ENCODE data around the gene FIBCD1.

The FIBCD1 gene

DNA sequence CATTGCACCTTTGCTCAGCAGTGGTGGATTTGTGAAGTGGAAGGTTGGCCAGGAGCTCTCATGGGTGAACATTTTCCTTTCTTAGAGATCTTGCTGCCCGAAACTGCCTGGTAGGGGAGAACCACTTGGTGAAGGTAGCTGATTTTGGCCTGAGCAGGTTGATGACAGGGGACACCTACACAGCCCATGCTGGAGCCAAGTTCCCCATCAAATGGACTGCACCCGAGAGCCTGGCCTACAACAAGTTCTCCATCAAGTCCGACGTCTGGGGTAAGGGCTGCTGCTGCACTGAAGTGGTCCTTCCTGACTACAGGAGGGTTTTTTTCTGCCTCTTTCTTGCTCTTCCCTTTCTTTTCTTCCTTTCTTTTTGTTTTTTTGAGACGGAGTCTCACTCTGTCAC lies 64.3 kb downstream of the FIBCD1 start:
- no peak for DNase-seq

DNA sequence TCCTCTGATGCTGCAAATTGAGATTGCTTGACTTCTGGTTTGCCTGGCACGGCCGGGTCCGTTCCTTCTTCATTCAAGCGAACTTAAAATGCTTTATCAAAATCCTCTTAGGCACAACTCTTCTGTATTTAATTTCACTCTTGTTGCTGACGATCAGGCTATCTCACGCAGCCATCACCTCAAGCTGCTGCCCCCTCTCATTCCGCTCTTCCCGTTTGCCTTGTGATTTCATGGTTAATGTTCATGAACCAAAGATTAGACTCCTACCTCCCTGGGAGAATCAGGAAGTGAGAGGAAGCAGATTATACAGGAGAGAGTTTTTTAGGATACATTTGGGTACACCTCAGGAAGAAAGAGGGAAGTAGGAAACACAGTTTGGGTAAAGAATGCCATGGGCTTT lies 65.1 kb downstream of the FIBCD1 start:
- no peak for DNase-seq

DNA sequence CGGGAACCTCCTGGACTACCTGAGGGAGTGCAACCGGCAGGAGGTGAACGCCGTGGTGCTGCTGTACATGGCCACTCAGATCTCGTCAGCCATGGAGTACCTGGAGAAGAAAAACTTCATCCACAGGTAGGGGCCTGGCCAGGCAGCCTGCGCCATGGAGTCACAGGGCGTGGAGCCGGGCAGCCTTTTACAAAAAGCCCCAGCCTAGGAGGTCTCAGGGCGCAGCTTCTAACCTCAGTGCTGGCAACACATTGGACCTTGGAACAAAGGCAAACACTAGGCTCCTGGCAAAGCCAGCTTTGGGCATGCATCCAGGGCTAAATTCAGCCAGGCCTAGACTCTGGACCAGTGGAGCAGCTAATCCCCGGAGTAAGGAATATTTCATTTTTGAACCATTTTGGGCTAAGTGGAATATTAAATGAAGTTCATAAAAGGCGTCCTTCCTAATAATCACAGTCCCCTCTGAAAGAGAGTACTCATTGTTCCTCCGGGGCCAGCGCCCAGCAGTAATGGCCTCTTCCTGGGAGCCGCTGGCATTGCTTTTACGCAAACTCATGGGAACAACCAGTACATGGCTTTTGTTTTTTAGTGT lies 66.0 kb downstream of the FIBCD1 start:
- peak; percentile 42 for DNase-seq

DNA sequence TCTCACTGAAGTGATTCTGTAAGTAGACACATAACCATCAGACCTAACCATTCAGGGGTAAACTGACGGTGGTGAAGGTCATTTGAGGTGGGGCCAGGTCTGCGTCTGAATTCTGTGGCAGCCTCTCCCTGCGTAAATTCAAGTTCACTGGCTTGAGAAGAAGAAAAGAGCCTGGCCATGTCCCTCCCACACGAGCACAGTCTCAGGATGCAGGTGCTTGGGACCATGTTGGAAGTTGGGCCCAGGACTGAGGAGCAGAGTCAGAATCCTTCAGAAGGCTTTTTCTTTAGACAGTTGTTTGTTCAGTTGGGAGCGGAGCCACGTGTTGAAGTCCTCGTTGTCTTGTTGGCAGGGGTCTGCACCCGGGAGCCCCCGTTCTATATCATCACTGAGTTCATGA lies 66.5 kb downstream of the FIBCD1 start:
- DNase-seq, result no peak

DNA sequence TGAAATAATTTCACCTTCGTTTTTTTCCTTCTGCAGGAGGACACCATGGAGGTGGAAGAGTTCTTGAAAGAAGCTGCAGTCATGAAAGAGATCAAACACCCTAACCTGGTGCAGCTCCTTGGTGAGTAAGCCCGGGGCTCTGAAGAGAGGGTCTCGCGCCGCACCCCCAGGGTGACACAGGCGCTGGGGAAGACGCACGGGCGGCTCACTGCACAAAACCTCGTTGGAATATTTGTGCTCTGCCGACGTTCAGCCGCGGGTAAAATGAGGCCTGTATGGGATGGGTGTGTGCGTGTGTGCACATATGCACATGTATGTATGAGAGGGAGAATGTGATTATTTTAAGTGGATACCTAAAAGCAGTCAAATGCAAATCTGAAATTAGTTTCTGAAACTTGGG lies 67.0 kb downstream of the FIBCD1 start:
- no peak for DNase-seq

DNA sequence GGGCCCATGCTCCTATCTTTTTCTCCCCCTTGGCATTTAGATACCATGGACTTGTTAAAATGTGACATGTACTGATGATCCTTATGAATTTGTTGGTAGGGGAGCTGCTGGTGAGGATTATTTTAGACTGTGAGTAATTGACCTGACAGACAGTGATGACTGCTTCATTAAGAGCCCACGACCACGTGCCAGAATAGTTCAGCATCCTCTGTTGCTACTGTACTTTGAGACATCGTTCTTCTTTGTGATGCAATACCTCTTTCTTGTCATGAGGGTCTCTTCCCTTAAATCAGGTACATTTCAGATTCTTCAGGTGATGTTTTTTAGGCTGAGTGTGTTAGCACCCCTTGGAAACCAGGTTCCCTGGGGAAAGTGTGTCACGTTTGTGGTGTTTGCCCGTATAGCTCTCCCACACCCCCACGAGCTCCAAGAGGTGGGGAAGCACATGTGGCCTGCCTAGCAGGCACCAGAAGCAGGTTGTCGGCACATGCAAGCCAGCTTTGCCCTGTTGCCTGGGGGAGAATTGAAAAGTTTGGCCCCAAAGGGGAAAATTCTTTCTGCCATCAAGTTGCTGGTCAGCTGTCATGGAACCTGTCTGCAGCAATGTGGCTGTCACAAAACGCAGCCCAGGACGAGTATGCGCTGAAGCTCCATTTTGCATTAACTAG lies 67.5 kb downstream of the FIBCD1 start:
- DNase-seq, result peak; percentile 6

DNA sequence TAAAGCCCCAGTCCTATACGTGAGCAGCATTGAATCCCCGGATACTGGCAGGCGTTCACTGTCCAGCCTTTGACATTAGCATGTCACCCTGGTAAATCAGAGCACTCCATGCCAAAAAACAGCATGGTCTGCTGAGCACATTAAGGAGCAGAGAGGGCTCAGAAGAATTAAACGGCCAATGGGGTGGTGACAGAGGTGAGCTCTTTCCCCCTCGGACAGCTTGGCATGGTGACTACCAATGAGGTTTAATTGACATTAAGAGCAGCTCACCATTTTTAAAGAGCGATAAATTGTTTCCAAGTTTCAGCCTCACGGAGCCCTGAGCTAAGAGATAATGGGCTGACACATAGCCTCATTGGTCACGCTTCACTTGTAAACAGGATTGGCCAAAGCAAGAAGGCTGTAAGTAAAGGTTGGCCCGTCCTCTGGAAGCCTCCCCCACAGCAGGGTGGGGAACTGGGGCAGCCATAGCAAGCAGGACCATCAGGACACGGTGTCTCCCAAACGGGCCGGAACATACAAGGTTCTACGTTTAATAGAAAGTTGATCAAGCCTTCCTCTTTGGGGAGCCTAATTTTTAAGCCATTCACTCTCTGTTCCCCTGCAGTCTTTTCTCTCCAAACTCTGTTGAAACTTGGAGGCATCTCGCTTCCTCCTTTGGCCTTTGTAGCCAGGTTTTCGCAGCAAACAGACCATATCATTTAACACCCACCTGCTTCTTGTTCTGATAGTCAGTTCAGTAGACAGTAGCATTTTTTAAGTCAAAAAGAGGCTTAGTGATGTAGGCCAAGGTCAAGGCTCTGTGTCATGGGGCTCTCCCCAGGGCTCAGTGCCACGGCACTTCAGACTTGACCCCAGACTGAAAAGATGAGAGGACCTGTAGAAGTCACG lies 68.3 kb downstream of the FIBCD1 start:
- peak; percentile 79 for DNase-seq

DNA sequence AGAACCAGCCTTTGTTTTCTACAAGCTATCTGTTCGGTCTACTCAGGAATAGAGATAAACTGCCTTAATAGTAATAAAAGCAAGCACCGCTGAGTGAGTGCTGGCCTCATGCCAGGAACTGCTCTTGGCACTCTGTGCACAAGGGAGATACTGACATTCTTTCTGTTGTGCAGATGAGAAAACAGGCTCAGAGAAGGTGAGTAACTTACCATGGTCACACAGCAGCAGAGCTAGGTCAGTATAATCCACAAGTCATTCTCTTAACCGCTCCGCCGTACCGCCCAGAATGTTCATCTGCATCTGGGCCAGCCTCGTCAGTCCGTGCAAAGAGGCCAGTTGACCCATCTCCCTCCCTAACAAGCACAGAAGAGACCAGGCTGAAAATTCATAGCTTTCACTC lies 69.8 kb downstream of the FIBCD1 start:
- no peak for DNase-seq

DNA sequence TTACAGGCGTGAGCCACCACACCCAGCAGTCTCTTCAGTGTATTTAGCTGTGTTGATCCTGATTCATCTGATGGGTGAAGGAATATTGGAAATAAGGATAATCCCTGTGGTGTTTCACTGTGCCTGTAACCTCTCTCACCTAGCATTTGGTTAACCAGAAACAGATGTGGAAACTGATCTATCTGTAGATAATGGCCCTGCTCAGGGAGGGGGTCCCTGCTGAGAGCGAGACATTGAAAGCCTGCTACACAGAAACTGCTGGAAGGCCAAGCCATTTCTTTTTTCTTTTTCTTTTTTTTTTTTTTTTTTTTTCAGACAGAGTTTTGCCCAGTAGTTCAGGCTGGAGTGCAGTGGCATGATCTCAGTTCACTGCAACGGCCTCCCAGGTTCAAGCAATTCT lies 70.8 kb downstream of the FIBCD1 start:
- DNase-seq, result no peak

DNA sequence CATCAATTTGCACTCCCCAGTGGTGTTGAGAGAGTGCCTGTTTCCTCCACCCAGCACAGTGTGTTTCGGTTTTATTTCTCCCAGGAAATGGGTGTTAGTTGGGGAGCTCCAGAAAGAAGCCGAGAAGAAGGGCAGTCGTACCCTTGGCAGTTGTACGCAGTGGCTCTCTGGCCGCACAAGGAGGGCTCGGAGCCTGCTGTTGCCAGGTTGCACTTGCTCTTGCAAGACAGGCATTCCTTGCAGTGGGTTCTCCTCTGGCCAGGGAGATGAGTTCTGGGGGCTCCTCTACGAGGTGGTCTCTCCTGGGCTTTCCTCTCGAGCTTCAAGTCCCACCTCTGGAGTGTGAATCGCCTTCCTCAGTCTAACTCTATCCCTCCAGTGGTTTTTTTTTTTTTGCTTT lies 71.5 kb downstream of the FIBCD1 start:
- no peak for DNase-seq

DNA sequence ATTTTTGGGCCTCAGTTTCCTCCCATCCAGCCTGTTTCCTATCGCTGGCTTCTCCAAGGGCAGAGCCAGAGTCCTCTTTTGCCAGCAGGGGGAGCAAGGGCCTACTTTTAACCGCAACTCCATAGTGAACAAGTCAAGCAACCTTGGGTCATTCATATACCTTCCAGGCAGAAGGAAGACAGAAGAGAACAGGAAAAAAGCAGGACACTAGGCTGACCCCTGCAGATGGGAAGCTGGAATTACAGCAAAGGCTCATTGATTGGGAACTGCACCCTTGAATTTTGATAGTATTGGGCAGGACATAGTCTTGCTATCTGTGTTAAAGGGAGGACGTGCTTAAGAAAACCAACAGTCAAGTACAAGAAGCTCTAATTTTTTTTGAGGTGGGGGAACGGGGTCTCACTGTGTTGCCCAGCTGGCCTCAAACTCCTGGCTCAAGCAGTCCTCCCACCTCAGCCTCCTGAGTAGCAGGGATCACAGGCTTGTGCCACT lies 72.5 kb downstream of the FIBCD1 start:
- peak; percentile 47 for DNase-seq

DNA sequence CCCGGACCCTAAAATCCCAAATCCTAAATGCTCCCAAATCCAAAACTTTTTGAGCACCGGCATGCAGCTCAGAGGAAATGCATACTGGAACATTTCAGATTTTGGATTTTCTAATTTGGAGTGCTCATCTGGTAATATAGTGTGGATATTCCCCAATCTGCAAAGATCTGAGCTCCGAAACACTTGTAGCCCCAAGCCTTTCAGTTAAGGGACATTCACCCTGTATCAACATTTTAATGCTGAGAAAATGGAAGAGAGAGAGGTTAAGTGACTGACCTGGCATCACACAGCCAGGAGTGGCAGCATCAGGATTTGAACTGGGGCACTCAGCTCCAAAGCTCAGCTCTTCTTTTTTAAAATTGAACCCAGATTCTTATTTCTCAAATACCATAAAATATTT lies 73.1 kb downstream of the FIBCD1 start:
- DNase-seq, result no peak

DNA sequence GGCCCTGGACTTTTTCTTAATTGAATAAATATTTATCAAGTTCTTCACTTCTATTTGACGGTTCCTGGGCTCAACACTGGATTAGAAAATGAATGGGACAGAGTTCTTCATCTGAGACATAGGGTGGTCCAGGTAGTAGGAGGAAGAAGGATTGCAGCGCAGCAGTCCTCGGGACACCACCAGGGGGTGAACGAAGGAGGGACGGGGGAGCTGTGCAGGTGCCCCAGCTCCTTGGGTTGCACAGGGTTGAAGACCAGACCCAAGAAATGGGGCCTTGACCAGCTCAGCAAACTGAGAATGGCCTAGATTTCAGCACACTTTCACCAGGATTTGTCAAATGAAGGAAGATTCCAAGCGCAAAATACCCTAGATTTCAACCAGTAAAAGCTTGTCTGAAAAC lies 74.5 kb downstream of the FIBCD1 start:
- DNase-seq, result no peak

DNA sequence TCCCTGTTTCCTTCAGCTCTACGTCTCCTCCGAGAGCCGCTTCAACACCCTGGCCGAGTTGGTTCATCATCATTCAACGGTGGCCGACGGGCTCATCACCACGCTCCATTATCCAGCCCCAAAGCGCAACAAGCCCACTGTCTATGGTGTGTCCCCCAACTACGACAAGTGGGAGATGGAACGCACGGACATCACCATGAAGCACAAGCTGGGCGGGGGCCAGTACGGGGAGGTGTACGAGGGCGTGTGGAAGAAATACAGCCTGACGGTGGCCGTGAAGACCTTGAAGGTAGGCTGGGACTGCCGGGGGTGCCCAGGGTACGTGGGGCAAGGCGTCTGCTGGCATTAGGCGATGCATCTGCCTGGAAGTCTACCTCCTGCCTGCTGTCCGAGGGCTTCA lies 76.3 kb downstream of the FIBCD1 start:
- DNase-seq, result no peak

DNA sequence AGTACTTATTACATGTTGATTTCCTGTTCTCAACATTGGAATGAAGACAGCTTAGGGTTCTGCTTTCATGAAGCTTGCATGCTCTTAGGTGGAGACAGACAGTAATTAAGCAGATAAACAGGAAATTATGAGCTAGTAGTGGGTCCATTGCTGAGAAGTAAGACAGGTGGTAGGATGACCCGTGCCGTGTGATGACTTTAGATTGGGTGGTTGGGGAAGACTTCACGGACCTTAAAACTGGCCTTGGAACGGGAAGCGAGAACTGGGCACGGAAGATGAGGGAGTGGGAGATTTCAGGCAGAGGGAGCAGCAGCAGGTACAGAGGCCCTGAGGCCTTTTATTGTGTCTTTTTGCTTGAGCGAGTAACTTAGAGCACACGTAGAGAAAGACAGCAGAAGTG lies 76.8 kb downstream of the FIBCD1 start:
- no peak for DNase-seq

DNA sequence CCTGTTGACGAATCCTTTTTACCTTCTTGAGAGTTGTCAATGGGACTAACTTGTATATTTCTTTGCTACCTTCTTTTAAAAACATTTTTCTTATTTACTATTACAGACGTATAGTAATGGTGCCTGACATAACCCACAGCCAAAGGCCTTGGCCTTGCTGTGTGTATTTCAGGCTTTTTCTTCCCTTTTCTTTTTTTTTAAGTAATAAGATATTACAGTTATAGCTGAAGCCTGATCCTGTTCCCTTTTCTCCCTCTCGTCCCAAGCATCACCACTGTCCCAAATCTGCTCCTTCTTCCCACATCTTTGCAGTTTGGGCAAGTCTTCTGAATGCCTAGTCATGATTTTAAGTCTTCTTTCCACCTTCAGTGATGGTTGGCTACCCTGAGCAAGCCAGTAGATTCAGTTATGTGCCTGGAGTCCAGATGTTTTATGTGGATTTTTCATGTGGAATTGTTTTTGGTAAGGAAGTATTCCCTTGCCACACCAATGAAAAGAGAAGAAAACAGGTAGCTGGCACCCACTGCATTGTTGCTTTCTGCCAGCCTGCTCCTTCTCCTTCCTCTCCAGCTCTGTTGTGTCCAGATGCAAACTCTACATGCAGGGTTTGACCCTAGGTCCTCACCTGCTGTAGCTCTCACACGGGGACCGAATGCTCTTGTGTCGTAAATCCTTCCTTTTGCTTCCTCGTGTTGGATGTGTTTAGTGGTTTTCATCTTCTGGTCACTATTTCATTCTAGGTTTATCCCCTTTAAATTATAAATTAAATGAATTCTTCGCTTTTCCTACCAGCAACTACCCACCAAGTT lies 77.5 kb downstream of the FIBCD1 start:
- DNase-seq, result no peak

DNA sequence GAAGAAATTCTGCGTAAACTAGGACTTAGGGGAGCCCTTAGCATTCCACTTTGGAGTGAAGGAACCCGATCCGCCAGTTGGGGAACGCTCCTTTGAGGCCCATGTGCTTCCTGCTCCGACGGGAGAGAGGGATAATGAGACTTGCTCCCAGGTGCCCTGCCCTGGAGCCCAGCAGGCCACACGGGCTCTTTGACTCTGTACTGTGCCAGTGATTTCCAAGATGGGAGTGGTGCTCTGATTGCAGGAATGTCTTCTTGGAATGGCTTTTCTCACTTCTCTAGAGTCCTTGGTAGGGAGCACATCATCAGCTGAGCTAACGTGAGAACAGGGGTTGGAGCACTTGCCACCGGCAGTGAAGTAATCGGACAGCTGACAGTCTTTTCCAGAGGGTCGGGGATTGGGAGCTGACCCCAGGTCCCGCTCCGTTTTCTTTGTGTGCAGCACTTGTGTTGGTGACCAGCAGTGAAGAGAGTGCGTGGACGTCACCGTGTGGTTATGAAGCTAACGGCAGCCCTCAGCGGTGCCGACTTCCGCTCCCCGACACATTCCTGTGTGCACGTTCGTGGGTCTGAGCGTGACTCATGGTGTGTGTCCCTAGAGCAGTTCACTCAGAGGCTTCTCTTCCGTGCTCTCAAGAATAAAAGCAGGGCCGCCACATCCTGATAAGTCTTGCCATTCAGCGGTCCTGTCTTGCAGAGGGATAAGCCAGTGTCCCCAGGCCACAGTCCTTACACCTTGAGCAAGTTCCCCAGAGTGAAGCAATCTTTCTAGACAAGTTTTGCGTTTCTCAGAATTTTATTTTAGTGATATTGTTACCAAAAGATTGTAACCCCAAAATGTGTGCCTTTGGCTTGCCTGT lies 78.4 kb downstream of the FIBCD1 start:
- no peak for DNase-seq

DNA sequence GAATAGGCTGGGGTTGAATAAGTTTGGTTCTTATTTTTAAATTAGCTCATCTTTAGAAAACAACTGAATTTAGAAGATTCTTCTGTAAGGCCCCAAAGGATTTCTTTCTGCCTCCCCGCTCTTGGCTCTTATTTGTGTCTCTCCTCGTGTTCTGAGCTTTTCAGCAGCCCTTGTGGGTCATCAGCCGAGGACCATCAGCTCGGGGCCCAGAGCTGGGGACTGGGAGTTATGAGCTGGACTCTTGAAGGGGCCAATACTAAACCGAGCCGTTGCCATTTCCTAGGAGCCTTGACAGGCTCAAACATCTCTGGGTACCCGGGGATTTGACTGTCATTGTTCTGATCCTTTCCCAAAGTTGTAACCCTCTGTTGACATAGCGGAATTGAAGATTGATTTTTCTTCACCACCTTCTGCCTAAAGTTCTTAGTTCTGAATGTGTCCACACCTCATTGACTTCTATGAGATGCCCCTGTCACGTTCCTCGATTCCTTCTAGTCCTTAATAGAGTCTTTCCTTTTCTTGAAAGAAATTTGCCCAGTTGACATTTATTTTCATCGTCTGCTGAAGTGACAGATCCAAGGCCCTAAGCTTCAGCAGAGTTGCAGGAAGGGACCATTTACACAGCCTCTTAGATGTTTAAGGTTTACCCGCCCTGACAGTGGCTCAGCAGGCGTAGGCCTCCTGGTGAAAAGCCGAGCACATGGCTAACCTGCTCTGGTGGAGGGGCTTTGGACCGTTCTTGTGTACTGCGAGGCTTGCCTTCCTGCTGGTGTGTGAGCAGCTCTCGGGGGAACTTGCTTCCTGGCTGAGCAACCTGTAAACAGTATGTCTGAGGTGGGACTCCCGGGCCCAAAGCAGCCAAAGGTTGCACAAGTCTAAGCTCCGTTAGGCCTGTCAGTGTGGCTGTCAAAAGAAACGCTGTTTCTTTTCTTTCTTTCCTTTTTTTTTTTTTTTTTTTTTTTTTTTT lies 80.0 kb downstream of the FIBCD1 start:
- DNase-seq, result no peak

DNA sequence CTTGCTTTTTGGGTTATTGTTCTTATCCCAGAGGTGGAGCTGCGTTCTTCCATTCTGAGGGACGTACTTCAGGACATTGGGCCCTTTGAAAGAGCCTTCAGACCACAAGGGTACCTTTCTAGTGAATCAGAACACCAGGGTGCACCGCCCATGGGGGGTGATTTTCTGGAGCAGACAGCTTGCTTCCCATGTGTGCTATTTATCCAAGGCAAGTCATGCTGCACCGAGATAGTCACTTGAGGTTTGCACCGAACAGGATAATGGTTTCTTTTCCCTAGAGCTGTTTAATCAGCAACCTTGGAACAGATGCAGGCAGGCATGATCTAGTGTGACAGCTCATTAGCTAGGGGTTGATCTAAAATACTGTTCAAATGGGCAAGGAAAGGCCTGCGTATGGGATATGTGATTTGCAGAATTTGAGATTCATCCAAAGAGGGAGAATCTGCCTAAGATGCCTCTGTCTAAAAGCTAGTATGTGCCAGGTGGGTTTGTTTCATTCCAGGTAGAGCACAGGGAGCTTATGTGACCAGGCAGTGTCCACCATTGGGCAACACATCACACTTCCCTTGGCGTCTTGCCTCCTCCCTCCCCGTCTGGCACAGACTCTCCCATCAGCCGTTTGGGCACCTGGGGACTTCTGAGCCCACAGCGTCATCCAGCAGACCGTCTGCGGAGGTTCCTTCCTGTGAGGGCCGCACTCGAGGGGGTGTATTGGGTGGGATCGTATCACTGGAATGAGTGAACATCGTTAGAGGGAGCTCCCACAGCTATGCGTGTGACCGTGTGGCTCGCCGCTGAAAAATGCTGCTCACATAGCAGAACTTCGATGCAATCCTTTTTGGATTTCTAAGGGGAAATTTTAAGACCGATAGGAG lies 80.9 kb downstream of the FIBCD1 start:
- DNase-seq, result no peak

DNA sequence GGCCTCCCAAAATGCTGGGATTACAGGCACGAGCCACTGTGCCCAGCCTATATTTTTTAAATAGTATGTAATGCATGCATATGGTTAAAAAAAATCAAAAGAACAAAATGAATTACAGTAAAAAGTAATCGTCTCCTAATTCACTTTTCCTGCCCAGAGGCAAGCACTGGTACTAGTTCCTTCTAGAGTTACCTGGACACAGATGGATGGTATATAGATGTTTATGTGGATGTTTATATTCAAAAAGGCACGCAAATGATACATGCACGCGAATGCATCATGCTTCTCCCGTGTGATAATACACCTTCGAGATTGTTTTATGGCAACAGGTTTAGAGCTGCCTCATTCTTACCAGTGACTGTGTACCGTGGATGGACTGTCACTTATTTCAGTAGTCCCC lies 82.6 kb downstream of the FIBCD1 start:
- no peak for DNase-seq
